NCI-H2171 (cell line): Measurements from ENCODE around the gene SORCS2.

Experiments used
- DNase-seq: peaks from one replicate; lab custom pipeline; 2025; lab: John Stamatoyannopoulos, UW

SORCS2 gene

DNA sequence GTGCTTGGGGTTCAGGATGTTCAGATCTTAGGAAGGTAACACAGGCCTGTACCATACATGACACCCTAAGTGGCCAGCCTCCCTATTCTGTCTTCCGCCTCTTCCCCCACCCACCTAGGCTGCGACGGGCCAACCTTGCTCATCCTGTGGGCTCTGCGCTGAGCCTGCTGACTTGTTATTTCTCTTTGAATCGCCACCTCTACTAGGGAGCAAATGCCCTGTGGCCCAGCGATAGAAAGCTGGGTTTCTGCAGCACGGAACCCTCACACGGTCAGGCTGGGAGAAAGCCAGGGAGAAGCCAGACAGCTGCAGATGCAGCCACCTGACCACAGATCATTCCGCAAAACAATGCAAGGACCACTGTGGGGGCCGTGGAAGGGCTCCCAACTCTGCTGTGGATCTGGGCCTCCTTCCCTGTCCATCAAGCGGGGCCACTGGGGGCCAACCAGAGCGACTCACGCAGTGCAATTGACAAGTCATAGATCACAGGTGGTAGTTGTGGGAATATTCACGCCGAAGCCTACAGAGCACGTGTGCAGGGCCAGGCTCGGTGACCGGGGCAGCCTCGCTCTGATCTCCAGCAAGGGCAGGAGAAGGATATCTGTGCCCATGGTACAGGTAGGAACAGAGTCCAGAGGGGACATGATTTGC is 519.8 kb downstream of the SORCS2 start:
- no peak for DNase-seq

DNA sequence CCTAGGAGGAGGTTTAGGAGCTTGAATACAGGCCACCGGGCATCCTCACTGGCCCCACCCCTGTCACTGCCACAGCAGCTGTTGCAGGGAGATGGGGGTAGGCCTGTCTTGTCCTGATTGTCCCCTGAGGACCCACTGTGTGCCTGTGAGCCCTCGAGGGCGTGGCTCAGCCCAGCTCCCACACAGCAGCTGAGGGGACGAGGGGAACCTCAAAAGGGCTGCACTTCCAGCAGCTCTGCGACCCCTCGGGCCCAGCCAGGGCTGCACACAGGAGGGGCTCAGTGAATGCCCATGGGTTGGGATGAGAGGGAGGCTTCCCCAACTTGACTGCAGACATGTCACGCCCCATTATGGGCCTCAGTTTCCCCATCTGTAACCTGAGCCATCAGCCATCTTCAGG is 521.4 kb downstream of the SORCS2 start:
- DNase-seq: no peak

DNA sequence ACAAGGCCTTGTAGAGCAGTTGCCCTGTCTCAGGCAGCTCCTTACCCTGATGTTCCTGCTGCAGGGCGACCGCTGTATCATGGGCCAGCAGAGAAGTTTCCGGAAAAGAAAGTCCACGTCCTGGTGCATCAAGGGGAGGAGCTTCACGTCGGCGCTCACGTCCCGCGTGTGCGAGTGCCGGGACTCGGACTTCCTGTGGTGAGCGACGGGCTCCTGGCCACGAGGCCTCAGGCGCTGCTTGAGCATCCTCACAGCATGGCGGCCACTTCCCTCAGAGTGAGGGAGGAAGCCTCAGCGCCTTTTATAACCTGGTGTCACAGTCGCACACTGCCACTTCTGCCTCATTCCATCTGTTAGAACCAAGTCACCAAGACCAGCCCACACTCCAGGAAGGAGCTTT is 521.8 kb downstream of the SORCS2 start:
- DNase-seq: no peak

DNA sequence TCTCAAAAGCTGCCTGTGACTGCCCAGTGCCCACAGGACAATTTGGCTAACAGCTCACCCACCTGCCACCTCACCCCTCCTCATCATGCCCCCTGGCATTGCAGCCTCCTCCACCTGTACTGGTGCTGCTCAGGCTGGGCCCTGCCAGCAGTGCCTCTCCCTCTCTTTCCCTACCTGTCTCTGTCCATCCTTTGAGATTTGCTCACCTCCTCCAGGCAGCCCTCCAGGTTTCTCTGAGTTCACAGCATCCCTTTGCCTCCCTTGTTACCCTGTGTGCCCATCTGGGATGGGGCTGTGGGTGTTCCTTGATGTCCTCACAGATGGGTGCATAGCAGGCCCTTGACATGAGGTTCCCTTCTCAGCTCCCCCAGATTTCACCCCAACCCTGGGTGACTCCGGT is 522.4 kb downstream of the SORCS2 start:
- DNase-seq: no peak

DNA sequence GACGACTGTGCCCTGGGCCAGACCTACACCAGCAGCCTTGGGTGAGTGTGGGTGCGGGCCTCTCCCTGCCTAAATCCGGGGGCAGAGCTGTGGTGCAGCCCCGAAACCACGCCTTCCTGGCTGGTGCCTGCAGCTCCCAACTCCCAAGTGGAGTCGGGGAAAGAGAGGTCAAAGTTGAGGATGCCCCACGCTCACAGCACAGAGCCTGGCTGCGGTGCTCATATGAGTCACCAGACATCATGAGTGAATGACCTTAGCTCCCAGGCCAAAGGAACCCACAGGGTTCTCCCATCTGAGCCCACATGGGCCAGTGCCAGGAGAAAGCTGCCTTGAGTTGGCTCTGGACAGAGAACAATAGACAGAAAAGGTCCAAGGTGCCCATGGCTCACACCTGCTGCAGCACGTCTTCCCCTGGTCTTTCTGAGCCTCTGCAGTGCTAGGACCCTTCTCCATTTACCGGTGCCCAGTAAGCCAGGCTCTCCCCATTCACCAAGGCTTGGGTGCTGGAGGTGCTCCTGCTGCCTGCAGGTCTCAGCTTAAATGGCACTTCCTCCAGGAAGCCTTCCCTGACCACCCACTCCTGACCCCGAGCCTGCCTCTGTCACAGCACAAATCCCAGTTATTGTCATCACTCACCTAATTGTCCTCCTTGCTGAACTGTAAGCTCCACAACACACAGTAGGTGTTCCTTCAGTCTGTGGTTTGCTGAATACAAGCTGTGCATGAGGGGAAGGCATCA is 523.1 kb downstream of the SORCS2 start:
- DNase-seq: no peak

- DNase-seq: no peak
Observed at GRCh38 chr4:7716010-7716721, 523.8 kb downstream of the SORCS2 start.

GRCh38 chr4:7717161-7717560 is 524.8 kb downstream of the SORCS2 start:
- DNase-seq: no peak

DNA sequence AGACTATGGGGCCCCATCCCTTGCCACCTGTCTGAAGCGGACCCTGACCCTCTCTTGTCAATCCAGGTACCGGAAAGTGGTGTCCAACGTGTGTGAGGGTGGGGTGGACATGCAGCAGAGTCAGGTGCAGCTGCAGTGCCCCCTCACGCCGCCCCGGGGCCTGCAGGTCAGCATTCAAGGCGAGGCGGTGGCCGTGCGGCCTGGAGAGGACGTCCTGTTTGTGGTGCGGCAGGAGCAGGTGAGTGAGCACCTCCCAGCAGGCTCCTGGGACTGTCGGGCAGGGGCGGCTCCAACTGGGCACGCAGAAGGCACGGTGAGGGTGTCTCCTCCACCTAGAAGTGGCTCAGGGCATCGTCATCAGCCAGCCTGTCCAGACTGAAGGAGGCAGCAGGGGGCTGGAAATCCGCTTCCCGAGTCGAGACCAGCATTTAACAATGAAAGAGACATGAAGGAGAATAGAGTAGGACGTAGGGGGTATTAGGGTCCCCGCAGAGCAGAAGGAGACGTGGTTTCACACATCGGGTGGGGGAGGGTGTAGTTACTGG is 525.7 kb downstream of the SORCS2 start:
- no peak for DNase-seq

GRCh38 chr4:7719354-7720174 is 527.2 kb downstream of the SORCS2 start:
- DNase-seq: peak; percentile 11

DNA sequence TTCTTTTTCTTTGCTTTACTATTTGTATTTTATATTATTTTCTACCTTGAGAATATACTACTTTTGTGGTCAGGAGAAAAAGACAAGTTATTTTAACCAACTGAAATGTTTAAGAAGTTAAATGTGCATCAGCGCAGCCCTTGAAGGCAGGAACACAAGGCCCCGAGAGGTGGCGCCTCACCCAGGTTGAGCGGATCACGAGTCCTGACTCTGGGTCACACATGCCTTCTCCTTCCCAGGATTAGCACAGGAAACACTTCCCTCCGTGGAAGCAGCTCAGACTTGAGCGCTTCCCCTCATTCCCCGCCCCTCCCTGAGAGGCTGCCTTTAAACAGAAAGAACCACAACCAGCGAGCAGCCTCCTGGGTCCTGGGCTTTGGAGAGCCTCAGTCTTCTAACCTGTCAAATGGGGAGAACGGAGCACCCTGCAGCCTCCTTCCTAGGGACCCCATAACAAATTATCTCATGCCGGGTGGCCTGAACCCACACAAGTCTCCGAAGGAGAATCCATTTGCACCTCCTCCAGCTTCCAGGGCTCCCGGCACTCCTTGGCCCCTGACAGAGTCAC is 529.7 kb downstream of the SORCS2 start:
- DNase-seq: no peak

GRCh38 chr4:7722766-7723387 is 530.5 kb downstream of the SORCS2 start:
- no peak for DNase-seq

GRCh38 chr4:7723625-7724024 is 531.3 kb downstream of the SORCS2 start:
- no peak for DNase-seq

- no peak for DNase-seq
Observed at GRCh38 chr4:7725951-7726350, 533.6 kb downstream of the SORCS2 start.

GRCh38 chr4:7726665-7727413 is 534.5 kb downstream of the SORCS2 start:
- no peak for DNase-seq

- DNase-seq: no peak
Observed at GRCh38 chr4:7727749-7728148, 535.4 kb downstream of the SORCS2 start.

DNA sequence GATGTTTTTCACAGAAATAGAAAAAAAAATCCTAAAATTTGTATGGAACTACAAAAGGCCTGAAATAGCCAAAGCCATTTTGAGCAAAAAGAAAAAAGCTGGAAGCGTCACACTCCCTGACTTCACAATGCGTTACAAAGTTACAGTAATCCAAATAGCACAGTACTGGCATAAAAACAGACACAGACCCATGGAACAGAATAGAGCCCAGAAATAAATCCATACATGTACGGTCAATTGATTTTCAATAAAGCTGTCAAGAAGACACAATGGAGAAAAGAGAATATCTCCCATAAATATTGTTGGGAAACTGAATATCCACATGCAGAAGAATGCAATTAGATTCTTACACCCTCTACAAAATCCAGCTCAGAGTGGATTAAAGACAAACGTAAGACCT is 539.1 kb downstream of the SORCS2 start:
- DNase-seq: no peak

DNA sequence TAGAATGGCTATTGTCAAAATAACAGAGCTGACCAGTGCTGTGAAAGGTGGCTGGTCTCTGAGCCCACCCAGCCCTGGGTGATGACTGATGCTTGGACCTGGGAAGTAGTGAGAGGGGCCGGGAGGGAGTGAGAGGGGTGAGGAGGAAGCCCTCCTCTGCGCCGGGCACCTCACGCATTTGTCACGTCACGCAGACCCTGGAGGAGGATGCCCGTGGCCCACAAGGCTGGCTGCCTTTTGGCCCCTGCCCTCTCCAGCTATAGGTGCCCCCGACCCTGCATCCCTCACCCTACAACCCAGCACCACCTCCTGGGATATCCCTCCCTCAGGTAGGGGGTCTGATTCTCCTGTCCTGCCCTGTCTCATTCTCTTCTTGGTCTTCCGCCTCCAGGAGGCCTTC is 539.9 kb downstream of the SORCS2 start:
- no peak for DNase-seq

DNA sequence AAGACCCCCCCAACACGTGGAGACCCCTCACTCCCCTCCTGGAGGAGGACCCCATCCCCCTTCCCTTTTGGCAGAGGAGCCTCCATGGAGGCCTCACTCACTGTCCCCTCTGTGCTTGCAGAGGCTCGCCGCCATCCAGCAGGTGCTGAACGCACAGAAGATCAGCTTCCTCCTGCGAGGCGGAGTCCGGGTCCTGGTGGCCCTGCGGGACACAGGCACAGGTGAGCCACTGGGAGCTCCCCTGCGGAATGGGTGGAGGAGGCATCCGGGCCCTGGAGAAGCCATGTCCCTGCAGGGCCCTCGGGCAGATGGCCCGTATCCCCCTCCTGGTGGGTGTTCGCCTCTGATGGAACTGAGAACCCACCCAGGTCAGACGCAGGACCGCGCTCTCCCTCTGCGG is 540.9 kb downstream of the SORCS2 start:
- DNase-seq: no peak

- no peak for DNase-seq
Observed at GRCh38 chr4:7733801-7734650, 541.7 kb downstream of the SORCS2 start.
